ENCODE results near the gene MDN1. TPM values are rescaled to one million over a fixed set of nuclear protein-coding genes. Genes with fewer than 3 reads are reported as not detected.

Gene MDN1
- total RNA-seq, 4 donors from 2014 or later: 18.1 to 26.0 (median 19.5) TPM

- Histone ChIP-seq H3K4me1 (no peaks in the 10 kb centered on the region), H3K36me3 (peaks cover 67 to 96% (median 82%) of the 10 kb centered on the region in 4 donors), H3K27me3 (no peaks in the 10 kb centered on the region), H3K9me3 (no peaks in the 10 kb centered on the region), H3K4me3 (no peak overlapping the region), H3K27ac (replicated peaks in 1 of 4) (no peak overlapping the region)
- no peak for TF ChIP-seq POLR2AphosphoS5 (IDR thresholded peaks at IDR 0.05)
- no peak for TF ChIP-seq EP300 (IDR thresholded peaks at IDR 0.05)
- no peak for TF ChIP-seq CTCF (IDR thresholded peaks at IDR 0.05)
- no peak for TF ChIP-seq POLR2A (IDR thresholded peaks at IDR 0.05; ENCODE audit: low read depth)
- intact Hi-C loops (cut with DNase I): no loop called here
- 98% methylated on average over 2 of the region's 2 CpGs for WGBS
- DNase-seq (ENCODE audit: extremely low spot score): no peak
Measured at GRCh38 chr6:89693207-89693606, 126.4 kb downstream of the MDN1 start.

- no peaks in the 10 kb centered on the region for H3K27me3 ChIP-seq
- H3K4me1 ChIP-seq: no peaks in the 10 kb centered on the region
- TF ChIP-seq CTCF (IDR thresholded peaks at IDR 0.05): no peak
- TF ChIP-seq POLR2AphosphoS5 (IDR thresholded peaks at IDR 0.05): no peak
- no peak for TF ChIP-seq POLR2A (IDR thresholded peaks at IDR 0.05; ENCODE audit: low read depth)
- no peak for TF ChIP-seq EP300 (IDR thresholded peaks at IDR 0.05)
- no peak overlapping the region for H3K27ac ChIP-seq (replicated peaks in 1 of 4)
- intact Hi-C loops (cut with DNase I): no loop called here
- DNase-seq (ENCODE audit: extremely low spot score): no peak
- WGBS: 92% methylated on average over 6 of the region's 9 CpGs
- no peaks in the 10 kb centered on the region for H3K9me3 ChIP-seq
- no peak overlapping the region for H3K4me3 ChIP-seq
- peaks cover 68 to 98% (median 85%) of the 10 kb centered on the region in 4 donors for H3K36me3 ChIP-seq
Measured at GRCh38 chr6:89692256-89692655, 127.3 kb downstream of the MDN1 start.

GRCh38 chr6:89690944-89691324 lies 128.7 kb downstream of the MDN1 start:
- H3K27me3 ChIP-seq: no peaks in the 10 kb centered on the region
- no peaks in the 10 kb centered on the region for H3K9me3 ChIP-seq
- no peak overlapping the region for H3K27ac ChIP-seq (replicated peaks in 1 of 4)
- TF ChIP-seq POLR2AphosphoS5 (IDR thresholded peaks at IDR 0.05) (no peak), EP300 (IDR thresholded peaks at IDR 0.05) (no peak), CTCF (IDR thresholded peaks at IDR 0.05) (no peak), POLR2A (IDR thresholded peaks at IDR 0.05; ENCODE audit: low read depth) (no peak)
- H3K36me3 ChIP-seq: peaks cover 73 to 98% (median 87%) of the 10 kb centered on the region in 4 donors
- H3K4me1 ChIP-seq: no peaks in the 10 kb centered on the region
- intact Hi-C loops (cut with DNase I): no loop called here
- no peak overlapping the region for H3K4me3 ChIP-seq
- no peak for DNase-seq (ENCODE audit: extremely low spot score)

- no peaks in the 10 kb centered on the region for H3K4me1 ChIP-seq
- no peak overlapping the region for H3K27ac ChIP-seq (replicated peaks in 1 of 4)
- no peak for DNase-seq (ENCODE audit: extremely low spot score)
- no peak for TF ChIP-seq CTCF (IDR thresholded peaks at IDR 0.05)
- TF ChIP-seq EP300 (IDR thresholded peaks at IDR 0.05): no peak
- no peak for TF ChIP-seq POLR2A (IDR thresholded peaks at IDR 0.05; ENCODE audit: low read depth)
- TF ChIP-seq POLR2AphosphoS5 (IDR thresholded peaks at IDR 0.05): no peak
- peaks cover 73 to 98% (median 87%) of the 10 kb centered on the region in 4 donors for H3K36me3 ChIP-seq
- WGBS: 59% methylated on average over 5 of the region's 5 CpGs
- intact Hi-C loops (cut with DNase I): no loop called here
- no peaks in the 10 kb centered on the region for H3K9me3 ChIP-seq
- H3K4me3 ChIP-seq: peak overlapping the region in 1 of 4 donors; percentile 29
- H3K27me3 ChIP-seq: no peaks in the 10 kb centered on the region
Measured at GRCh38 chr6:89689732-89690131, 129.9 kb downstream of the MDN1 start.

GRCh38 chr6:89688328-89688727 lies 131.3 kb downstream of the MDN1 start:
- H3K27me3 ChIP-seq: no peaks in the 10 kb centered on the region
- no peak overlapping the region for H3K27ac ChIP-seq (replicated peaks in 1 of 4)
- H3K9me3 ChIP-seq: no peaks in the 10 kb centered on the region
- no peak for TF ChIP-seq CTCF (IDR thresholded peaks at IDR 0.05)
- TF ChIP-seq POLR2AphosphoS5 (IDR thresholded peaks at IDR 0.05): no peak
- no peak for TF ChIP-seq EP300 (IDR thresholded peaks at IDR 0.05)
- TF ChIP-seq POLR2A (IDR thresholded peaks at IDR 0.05; ENCODE audit: low read depth): no peak
- H3K4me1 ChIP-seq: no peaks in the 10 kb centered on the region
- 100% methylated on average over 2 of the region's 2 CpGs for WGBS
- H3K36me3 ChIP-seq: peaks cover 69 to 98% (median 87%) of the 10 kb centered on the region in 4 donors
- peak; percentile 81 for DNase-seq (ENCODE audit: extremely low spot score)
- no peak overlapping the region for H3K4me3 ChIP-seq
- intact Hi-C loops (cut with DNase I): no loop called here

All from esophagus muscularis mucosa (tissue), 4 donors.